DMS114 treated with DMSO at 0.1 percent for 48 hours (cell line): ENCODE results near the gene HHATL.

Experiments used
- DNase-seq: peaks from one replicate; lab custom pipeline; 2025; ENCODE audit not compliant: unreplicated experiment; lab: John Stamatoyannopoulos, UW

Gene HHATL

GRCh38 chr3:42685891-42686820 lies 16.4 kb downstream of the HHATL start:
- no peak for DNase-seq

- DNase-seq, result no peak
Measured at GRCh38 chr3:42685363-42685881, 17.2 kb downstream of the HHATL start, which contains the start of gene KLHL40. Gene KLHL40, plus strand, starts transcription at chr3:42685537. Its CDS starts 82 bp downstream, at chr3:42685619.

- DNase-seq, result no peak
Measured at GRCh38 chr3:42684632-42685362, 17.8 kb downstream of the HHATL start.

GRCh38 chr3:42683875-42684598 lies 18.6 kb downstream of the HHATL start:
- no peak for DNase-seq

- no peak for DNase-seq
Measured at GRCh38 chr3:42682301-42683070, 20.1 kb downstream of the HHATL start.

- no peak for DNase-seq
Measured at GRCh38 chr3:42681361-42682038, 21.1 kb downstream of the HHATL start.

- DNase-seq, result no peak
Measured at GRCh38 chr3:42680806-42681205, 21.8 kb downstream of the HHATL start.

GRCh38 chr3:42680271-42680670 lies 22.3 kb downstream of the HHATL start:
- DNase-seq, result no peak

- DNase-seq, result no peak
Measured at GRCh38 chr3:42678447-42678846, 24.2 kb downstream of the HHATL start.

- DNase-seq, result no peak
Measured at GRCh38 chr3:42675909-42676308, 26.7 kb downstream of the HHATL start.

GRCh38 chr3:42674146-42674545 lies 28.5 kb downstream of the HHATL start:
- DNase-seq, result no peak

- no peak for DNase-seq
Measured at GRCh38 chr3:42673082-42673481, 29.5 kb downstream of the HHATL start.

- DNase-seq, result no peak
Measured at GRCh38 chr3:42672515-42672914, 30.1 kb downstream of the HHATL start.

GRCh38 chr3:42670670-42671069 lies 31.9 kb downstream of the HHATL start:
- no peak for DNase-seq

GRCh38 chr3:42670051-42670576 lies 32.5 kb downstream of the HHATL start:
- no peak for DNase-seq

GRCh38 chr3:42668793-42669217 lies 33.8 kb downstream of the HHATL start:
- DNase-seq, result no peak

GRCh38 chr3:42668413-42668760 lies 34.2 kb downstream of the HHATL start:
- DNase-seq, result no peak

- DNase-seq, result no peak
Measured at GRCh38 chr3:42667523-42668412, 34.8 kb downstream of the HHATL start.

GRCh38 chr3:42667096-42667522 lies 35.5 kb downstream of the HHATL start:
- DNase-seq, result no peak
